Stimulated activated CD4-positive, alpha-beta T cell treated with anti-CD3 and anti-CD28 coated beads, TNF-alpha, amount 100 ng/mL, for 1 hour (primary cell): Measurements from ENCODE around the gene GSAP.

Source experiments
- DNase-seq, 3 donors: peaks; one replicate each; pipeline ENCODE4 v3.0.0-alpha.2; 2020; ENCODE audit warnings: low read depth in 3 of 3, low spot score in 1 of 3

The GSAP gene

GRCh38 chr7:77439572-77439971, 23.4 kb upstream of the GSAP start:
- no peak for DNase-seq

DNA sequence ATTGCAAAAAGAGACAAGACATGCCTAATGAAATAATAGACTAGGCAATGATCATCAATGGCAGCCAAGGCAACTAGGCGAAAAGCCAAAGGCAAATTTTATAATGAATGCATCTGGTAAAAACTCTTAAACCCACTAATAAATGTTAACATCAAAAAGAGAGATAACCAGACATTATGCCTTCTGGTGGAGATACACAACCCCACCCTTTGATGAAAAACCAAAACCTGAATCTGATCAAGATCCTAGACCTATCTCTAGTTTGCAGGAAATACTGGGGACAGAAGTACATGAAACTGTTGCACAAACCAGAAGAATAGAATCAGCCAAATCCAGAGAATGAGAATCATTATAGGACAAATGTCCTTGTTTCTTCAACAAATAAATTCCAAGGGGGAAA, 22.0 kb upstream of the GSAP start:
- DNase-seq = no peak

DNA sequence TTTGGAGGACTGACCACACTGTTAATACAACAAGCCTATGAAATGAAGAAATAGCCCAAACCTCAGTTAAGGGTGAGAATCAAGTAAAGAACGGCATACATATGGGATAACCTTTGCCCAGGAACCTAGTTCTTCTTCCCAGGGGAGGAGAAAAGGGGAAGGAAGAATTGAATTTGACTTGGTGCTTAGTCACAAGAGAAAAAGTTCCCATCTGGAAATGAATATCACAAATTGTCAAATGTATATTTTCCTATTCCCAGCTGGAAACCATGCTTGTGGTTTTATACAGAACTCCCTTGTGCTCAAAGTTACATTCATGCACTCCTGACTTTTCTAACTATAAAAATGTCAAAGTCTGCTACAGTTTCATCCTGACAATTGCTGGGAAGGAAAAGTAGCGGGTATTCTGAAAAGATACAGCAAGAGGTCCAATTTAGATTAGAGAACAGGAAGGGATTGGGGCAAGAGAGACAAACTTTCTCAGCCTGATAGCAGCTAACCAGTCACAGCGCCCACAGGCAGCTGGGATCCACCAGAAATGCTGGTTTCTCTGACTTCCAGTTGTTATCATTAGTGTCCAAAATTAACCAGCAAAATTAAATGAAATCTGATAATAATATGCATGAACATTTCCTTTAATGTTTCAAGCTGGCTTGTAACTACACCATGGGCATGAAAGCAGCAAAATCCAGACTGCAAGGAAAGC, 18.6 kb upstream of the GSAP start:
- no peak for DNase-seq

- DNase-seq = no peak
These were observed 17.8 kb upstream of the GSAP start for GRCh38 chr7:77433901-77434300.

DNA sequence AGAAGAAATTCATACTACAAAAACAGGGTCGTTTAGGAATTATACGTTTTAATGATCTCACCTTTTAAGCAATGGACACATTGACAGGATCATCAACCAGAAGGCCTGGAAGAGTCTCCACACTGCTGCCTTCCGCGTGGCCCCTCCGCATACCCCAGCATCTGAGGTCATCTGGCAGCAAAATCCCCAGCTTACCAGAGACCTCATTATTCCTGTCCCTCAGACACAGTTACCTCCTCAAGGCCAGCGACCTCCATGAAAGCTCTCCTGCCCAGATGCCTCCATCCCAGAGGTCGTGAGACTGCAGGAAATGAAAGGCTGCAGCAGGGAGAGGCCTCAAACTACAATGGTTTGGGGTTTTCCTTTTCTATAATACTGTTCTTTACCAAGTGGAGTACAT, 14.8 kb upstream of the GSAP start:
- DNase-seq = no peak

GRCh38 chr7:77428777-77429231, 12.7 kb upstream of the GSAP start:
- no peak for DNase-seq

DNA sequence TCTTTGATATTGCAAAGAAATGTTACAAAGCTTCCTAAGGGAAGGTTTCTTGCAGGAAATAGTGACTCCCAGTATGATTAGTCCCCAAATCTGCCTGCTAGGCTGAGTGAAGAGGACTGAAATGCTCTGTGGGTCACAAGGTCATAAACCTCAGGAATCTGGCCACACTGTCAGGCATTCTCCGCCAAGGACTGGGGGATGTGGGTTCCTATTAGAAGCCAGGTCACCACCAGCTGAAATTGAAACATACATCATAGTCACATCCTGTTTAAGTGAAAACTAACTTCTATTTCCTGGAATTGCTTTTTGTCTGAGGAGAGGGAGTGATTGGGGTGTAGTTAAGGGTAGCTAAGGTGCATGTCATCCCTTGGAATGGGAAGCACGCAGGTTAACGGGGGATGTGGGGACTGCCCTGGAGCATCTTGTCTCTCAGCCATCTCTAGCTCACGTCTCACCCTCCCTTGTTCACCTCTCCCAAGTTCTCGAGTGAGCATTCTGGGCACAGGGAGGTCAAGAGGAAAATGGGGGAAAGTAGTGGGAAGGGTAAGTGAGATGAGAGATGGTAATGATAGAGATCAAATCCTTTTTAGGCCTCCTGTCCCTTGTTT, 12.0 kb upstream of the GSAP start:
- no peak for DNase-seq

GRCh38 chr7:77426521-77427051, 10.4 kb upstream of the GSAP start:
- no peak for DNase-seq

DNA sequence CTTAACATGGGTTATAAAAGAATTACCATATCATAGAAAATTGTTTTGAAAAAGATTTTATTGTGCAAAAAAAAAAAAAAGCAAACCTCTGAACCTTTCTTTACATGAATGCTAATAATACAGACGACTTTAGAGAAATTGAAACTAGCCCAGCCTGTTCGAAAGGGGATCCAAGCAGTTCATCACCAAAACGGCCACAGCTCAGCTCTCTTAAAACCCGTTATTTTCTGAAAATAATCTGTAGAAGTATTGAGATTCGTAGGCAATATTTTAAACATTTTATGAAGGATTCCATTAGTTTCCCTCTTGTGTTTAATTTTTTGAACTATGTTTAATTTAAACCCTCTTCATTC, 9.9 kb upstream of the GSAP start:
- no peak for DNase-seq

- no peak for DNase-seq
These were observed 9.2 kb upstream of the GSAP start for GRCh38 chr7:77425101-77426051.

DNA sequence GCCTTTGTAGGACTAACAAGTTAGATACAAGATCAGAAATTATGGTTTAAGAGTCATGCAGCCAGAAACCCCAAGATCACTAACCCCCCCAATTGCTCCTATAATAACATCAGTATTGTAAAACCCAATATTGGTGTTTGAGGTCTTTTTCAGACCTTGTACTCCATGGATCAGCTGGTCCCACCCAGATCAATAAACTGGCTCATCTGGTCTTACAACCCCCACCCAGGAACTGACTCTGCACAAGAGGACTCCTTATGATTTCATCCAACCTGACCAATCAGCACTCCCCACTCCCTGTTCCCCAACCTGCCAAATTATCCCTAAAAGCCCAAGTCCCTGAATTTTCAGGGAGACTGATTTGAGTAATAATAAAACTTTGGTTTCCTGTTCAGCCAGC, 6.4 kb upstream of the GSAP start:
- no peak for DNase-seq

DNA sequence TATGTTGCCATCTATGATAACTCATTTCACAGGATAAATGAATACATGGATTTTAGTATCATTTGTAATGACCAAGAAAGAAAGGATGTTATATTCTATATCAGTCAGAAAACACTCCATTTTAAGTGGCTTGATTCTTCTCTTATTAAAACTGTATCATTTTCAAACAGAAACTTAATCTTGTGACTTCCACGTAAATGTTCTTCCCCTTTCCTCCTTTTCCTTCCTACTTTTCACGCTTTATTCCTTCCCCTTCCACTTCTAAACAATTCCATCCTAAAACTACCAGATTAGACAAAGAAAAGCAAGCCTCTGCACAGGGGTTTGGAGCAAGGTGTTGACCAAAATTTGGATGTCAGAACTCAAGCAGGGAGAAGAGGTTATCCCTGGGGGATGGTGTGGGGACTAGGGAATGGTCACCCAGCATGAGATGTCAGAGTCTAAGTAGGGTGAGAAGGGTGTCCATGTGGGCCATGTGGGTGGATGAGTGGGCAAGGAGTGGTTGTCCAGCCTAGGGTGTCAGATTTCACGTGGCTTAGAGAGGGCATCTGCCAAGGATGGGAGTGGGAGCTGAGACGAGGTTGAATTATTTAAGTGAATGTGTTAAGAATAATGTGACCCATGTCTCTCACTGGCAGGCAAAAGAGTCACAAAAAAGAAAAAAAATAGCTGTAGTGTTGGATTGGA, 5.0 kb upstream of the GSAP start:
- DNase-seq = no peak

GRCh38 chr7:77420438-77420837, 4.3 kb upstream of the GSAP start:
- DNase-seq = no peak

- no peak for DNase-seq
These were observed 3.0 kb upstream of the GSAP start for GRCh38 chr7:77419102-77419501.

DNA sequence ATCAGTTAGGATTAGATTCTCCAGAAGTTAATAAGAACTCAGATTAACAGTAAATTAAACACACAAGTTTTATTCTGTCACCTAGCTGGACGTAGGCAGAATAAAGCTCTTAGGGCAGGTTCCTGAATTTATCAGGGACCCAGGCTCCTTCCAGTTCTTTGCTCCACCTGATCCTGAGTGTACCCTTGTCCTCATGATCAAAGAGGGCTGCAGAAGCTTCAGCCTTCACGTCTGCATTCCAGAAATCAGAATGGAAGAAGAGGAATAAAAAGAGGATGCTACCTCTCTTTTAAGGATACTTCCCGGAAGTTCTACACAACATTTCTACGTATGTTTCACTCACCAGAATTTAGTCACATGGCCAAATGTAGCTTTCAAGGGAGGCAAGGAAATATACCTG, 1.7 kb upstream of the GSAP start:
- no peak for DNase-seq

DNA sequence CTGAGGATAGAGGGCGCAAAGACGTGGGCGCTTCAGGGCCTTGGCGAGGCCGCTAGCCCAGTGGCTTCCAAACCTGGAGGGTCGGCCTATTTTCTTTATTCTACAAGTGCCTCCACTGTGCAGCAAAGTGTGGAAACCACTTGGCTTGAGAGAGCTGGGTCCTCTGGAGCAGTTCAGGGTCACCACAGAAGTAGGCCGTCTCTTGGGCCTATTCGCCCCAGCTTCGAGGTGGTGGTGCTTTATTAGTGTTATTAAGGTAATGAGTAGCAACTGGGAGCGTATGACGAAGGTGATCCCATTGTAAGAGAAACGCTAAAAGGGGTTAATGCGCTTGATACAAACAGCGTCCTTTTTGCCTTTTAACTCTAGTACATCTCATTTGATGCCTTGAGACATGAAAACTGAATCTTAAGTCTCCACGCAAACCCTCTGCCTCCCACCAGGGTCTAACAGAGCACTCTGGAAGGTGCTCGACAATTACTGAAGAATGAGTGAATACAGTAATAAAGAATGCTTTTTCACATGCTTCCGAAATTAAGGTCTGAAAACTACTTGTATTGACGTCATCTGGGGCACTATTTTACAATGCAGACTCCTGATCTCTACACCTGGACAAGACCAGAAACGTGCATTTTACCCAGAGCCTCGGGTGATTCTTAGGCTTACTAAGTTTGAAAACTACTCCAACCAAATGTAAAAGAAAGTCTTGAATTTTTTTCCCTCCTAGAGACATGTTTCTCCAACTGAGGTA, 647 bp upstream of the GSAP start:
- DNase-seq = no peak

- no peak for DNase-seq
These were observed 700 bp downstream of the GSAP start for GRCh38 chr7:77415476-77415822.

- DNase-seq = no peak
These were observed 2.2 kb downstream of the GSAP start for GRCh38 chr7:77413861-77414424.

DNA sequence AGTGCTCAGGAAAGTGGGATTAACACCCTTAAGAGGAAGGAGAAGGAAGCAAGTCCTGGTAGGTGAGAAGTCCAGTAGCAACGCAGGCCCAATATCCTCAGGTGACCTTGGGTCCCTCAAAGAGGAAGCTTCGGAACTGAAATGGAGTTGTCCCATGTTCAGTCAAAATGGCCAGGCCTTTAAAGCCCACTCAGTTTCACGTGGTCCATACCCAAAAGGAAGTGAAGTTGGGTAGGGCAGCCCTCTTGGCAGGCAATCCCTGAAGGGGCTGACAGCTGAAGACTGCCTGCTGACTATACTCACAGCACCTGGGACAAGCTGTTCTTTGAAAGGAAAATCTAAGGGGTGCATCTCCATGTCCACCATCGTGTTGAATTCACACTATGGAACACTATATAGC, 3.0 kb downstream of the GSAP start:
- DNase-seq = no peak
